GM21360 (cell line): ENCODE results near the gene GNAT3.

Experiments used
- ATAC-seq: cut with Tn5 transposase; IDR thresholded peaks from one replicate; pipeline ENCODE4 v1.9.1; 2021; ENCODE audit warnings: mild to moderate bottlenecking, moderate library complexity; ENCODE audit not compliant: unreplicated experiment

The GNAT3 gene

DNA sequence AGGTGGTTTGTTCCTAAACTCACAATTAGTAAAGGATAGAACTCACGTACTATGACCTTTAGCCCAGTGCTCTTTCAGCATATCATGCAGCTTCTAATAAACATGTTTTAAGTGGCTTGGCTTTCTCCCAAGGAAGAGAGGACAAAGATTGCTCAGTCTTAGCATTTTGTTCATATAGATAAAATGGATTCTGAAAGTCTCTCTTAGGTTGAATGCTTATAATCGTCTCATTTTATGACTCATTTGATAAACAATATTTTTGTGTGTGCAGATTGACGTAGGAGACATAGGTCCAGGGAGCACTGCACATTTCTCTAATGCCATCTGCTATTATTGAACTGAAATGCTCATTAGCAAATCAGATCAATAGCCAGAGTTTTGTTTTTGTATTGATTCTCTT lies 44.8 kb downstream of the GNAT3 start:
- ATAC-seq, result no peak

DNA sequence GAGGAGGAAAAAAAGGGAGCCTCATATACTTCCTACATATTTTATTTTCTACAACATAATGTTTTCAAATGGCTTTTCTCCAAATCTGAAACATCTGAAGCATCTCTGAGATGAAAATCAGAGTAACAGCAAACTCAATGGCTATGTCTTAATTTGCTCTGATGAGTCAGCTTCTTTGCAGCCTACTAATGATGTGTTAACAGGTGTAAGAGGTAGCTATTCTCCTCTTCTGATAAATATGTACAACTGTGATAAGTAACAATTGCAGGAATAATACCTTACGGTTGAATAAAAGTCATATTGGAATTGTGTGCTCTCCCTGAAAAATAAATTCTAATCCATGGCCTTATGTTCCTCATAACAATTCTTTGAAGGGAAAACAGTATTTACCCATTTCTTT lies 45.2 kb downstream of the GNAT3 start:
- no peak for ATAC-seq

DNA sequence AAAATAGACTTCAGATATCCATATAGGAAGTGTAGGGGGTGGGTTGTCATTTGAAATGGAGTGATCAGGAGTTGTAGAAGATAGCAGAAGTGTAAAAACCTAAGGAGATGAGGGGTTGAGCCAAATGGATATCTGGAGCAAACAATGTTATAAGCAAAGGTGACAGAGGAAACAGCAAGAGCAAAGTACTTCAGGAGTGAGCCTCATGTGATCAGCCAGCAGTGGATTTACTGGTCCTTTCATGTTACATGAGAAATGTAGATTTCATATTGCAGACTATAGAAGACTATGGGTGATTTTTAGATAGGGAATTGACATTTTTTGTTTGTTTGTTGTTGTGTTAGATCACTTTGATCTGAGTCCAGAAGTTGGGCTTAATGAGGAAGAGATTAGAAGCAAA lies 47.7 kb downstream of the GNAT3 start:
- no peak for ATAC-seq

DNA sequence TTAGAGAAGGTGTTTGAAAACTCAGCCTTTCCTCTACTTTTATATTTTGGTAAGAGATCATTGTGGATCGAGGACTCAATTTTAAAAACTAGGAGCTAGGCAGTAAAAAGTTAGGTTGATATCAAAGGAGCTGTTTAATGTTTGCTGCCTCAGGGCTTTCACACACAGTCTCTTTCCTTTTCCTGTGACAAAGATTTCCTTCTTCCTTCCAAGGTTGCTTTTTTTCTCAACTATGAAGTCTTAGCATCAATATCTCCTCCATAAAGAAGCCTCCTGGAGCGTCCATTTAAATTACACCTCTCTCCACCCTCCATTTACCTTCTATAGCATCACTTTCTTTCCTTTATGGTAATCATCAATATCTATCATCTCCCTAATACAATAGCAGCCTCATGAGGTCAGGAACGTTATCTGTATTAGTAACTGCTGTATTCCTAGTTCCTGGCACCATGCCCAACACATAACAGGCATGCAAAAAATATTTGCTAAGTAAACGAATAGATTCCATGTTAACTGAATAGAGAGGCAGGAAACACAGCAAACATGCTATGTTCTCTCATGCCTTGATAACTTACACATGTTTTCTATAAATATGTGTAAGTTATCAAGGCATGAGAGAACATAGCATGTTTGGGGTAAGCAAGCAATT lies 48.5 kb downstream of the GNAT3 start:
- ATAC-seq, result no peak

DNA sequence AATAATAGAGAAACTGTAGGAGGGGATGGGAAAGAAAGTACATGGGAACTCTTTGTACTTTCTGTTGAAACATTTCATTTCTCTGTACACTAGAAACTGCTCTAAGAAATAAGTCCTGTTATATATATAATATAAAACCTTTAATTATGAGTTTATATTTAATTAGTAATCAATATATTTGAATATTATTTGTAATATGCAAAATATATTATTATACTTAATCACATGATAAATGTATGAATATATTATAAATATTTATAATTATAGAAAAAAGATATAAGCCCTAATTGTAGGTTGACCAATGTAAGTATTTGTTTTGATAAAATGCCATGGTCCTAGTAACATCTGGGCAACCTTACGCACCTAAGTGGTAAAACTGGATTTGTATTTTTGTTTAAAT lies 51.0 kb downstream of the GNAT3 start:
- ATAC-seq, result no peak

DNA sequence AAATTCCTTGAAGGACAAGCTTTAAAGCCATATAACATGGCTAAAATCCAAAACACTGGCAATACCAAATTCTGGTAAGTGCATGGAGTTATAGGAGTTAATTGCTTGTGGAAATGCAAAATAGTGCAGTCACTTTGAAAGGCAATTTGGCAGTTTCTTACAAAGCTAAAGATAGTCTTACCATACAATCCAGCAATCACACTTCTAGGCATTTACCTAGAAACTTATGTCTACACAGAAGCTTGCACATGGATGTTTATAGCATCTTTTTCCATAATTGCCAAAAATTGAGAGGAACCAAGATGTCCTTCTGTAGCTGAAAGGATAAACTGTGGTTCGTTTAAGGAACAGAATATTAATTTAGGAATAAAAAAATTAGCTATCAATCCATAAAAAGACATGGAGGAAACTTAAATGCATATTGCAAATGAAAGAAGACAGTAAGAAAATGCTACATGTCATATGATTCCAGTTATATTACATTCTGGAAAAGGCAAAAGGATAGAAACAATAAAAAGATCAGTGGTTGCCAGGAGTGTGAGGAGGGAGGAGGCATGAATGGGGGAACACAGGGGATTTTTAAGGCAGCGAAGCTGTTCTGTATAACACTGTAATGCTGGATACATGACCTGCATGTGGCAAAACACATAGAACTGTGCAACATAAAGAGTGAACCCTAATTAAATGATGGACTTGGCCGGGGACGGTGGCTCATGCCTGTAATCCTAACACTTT lies 51.9 kb downstream of the GNAT3 start:
- ATAC-seq, result no peak

DNA sequence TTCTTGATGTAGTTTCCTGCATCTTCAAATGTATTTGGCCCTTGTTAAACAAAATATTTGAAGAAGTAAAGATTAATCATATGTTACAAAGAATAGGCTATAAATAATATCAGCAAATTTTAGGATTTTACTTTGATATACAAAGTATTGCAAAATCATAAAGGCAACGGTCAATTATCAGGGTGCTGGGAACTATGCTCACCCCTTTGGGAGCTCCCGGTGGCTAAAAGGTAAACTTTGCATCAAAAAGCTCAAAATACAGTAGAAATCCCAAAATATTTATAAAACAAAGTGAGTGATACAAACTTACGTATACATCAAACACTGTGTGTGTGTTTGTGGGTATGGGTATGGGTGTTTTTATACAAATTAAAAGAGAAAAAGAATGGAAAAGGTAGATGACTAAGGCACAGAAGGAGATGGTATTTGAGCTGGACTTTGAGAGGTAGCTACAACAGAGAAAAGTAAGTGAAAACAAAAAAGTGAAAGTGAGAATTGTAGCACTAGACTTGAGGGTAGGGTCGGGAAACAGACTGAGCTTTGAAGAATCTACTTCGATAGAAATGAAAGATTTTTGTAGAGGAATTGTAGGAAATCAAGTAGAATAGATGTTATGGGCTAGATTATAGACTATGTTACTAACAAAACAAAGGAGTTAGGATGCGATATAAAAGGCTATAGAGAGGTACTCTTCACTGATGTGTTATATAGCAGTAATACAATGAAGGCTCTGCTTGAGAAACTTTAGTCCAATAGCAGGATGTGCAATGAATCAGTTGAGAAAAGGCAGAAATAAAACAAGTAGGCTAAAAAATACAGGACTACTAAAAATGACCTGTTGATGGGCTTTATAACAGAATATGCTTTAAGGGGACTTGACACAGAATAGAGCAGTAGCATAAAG lies 52.8 kb downstream of the GNAT3 start:
- ATAC-seq, result no peak

DNA sequence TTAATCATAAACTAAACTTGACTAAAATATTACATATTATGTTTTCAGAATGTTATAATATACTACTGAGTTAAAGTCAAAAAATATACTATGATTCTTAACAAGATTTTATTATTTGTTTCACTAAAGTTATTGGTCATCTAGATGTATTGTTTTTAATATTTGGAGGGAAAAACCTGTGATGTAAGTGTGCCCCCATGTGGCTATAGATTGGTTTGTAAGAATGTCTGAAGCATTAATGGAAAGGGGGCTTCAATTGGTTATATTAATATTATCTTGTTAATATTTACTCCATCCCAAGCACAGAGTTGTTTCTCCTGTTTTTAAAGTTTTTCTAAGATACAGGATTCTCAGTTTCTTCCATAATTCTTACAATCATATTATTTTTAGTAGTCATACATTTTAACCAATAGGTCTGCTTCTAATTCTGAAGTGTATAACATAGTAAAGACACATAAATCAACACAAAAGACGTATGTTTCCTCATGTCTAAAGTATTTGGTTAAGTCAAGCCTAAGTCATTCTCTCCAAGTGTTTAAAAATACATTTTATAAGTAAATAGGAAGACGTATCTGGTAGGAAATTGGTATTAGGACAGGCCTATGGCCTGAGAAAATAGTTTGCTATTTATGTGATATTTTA lies 58.0 kb downstream of the GNAT3 start:
- ATAC-seq, result no peak

DNA sequence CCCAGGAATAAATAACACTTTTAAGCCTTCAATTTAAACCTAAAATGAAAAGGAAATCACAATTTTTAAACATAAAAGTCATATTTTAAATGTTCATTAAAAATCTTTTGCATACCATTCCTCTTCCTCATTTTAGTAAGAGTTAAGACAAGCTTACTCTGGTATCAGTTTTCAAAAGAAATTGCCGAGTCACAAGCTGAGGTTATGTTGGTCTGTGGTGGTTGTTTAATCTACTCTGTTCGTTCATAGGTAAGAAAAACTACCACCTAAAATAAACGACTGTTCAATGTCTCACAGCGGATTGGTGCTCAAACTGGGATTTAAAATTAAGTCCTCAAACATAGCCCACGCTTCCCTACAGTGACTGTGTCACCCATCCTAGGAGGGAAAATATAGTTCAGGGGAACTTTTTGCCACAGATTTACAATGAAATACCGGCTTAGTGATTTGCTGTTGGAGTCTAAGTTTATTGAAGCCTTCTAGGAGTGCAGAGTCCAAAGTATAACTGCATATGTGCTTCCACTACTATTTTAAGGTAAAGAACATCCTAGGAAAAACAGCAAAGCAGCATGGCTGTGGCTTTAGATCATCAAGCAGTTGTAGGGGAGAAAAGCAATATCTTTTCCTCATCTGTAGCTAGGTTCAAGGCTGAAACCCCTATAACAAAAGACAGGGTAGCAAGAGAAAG lies 61.1 kb downstream of the GNAT3 start:
- ATAC-seq, result no peak

DNA sequence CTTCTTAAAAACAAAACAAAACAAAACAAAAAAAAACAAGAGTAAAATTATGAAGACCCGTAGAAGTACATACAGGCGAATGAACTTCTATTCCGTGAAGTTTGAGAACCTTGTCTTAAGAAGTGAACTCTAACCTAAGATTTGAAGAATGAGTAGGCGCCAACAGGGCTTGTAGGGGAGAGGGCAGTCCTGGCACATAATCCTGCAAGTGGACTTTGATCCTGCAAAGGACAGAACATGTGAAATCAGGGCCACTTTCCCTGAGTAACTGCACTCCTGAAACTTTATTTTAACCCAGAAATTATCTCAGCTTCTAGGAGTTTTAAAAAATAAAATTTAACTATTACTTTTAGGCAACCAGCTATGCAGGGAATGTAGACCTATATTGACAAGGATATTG lies 62.0 kb downstream of the GNAT3 start:
- no peak for ATAC-seq

DNA sequence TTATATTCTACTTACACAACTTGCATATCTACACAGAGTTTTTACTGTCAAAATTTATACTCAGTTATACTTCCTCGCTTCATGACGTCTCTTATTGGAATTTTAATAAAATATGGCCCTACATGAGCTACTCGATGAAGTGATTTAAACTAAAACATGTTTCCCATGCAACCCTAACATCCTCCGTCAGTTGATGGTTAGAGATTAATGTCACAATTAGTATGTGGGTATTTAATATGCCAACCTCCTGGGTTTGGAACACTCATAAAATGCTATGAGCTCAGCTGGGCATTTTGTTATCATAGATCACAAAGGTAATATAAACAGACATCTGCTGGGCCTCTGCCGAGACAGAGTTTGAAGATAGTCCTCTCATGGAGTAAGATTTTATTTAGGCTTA lies 66.5 kb downstream of the GNAT3 start:
- no peak for ATAC-seq

DNA sequence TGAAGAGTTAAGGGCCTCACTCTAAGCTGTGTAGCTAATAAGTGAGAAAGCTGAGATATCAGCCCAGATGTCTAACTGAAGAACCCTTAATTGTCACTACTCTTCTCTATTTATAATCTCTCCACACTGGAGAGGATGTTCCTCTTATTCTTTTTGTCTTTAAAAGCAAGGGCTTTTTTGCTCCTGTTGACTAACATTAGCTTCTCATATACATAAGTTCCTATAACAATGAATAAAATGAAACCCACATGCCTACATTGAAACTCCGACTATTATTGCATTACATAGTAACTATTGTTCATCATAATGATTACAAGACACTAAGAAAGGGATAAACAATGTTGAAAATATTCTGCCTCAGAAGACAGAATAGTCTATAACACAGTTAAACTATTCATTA lies 67.1 kb downstream of the GNAT3 start:
- no peak for ATAC-seq

DNA sequence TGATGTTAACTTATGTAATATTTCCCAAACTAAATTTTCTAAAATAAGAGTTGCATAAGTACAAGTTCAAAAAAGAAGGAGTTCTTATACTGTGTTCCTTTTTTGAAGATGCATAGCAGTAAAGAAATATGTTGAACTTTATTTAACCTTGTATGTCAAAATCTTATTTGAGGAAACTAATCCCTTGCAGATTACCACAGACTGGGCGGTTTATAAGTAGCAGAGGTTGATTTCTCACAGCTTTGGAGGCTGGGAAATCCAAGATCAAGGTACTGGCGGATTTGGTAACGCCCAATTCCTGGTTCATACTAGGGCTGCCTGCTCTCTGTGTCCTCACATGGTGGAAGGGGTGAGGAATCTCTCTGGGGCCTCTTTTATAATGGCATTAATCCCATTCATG lies 68.5 kb downstream of the GNAT3 start:
- no peak for ATAC-seq

DNA sequence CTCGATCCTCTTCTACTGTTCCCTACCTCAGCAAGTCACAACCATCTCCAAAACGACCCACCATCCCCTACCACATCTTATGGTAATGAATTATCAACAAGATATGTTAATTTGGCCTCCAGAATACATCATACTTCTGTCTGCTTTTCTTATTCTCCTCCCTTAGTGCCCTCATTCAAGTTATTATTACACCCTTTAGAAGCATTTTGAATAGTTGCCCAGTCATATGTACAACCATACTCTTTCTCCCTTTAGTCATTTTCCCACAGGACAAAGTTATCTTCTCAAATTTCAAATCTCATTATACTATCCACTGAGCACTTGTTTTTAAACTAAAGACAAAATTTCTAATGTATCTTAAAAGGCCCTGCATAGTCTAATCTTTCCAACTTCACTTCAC lies 71.0 kb downstream of the GNAT3 start:
- no peak for ATAC-seq

DNA sequence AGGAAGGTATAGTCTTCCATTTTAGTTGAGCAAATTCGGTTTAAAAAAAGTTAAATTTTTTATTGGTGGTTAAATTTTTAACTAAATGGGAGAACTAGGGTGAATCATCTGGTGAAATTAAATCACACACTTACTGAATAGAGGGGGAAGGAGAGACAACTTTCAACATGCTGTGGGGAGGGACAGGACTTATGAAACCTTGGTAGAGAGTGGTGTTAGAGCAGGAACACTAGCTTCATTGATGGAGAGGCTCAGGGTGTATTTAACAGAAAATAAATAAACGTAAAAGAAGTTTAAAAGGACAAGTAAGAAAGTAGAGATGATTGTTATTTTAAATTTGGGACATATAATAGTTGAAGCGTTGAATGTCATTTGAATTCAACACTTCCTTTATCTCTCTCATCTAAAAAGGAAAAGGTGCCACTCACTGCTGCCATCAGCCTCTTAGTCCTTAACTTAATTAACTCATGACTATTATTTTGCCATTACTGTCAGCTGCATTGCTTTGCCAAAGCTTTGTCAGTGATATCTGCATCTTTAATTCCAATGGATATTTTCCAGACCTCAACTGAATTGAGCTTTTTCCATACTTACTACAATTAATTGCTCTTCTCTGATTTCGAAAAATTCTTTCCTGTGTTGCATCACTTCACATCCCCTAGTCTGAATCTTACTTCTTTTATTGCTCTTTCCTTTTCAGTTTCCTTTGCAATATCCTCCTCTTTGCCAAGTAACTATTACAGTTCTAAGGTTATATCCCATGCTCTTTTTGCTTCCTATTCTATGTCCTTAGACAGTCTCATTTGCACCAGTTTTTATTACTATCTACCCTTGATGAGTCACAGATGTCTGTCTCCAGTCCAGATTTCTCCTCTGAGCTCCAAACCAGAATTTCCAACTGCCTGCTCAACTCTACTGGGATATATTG lies 71.7 kb downstream of the GNAT3 start:
- no peak for ATAC-seq

DNA sequence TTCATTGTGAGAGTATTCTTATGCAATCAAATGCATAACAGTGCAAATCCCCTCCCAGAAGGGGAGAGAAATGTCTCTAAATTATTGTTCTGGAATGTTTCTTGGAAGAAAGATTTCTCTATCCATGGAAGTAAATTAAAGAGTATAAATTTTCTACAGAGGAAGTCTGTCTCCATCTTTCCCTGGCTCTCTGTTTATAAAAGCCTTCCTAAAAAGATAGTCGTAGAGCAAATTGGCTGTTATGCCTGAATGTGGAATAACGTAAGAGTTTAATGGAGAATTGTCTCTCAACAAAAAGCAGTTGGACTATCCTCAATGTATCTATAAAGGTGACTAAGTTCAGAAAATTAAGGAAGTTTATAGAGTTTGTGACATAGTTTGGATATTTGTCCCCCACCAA lies 76.3 kb downstream of the GNAT3 start:
- ATAC-seq, result no peak

DNA sequence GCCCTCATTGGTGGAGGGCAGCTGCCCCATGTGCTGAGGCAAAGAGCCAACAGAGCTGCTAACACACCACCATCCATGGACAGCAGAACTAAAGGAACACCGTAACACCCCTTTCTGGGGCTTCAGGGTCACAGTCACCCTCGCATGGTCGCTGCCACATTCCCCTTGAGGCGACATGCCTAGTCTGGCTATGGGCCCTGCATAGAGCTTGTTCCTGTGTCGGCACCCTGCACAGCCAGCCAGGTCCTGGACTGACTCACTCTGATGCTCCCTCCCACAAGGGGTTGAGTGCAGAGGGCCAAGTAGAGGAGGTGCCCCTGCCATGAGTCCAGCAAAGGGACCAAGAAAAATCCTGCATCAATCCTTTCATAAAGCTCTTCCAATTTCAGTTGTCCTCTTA lies 77.8 kb downstream of the GNAT3 start:
- no peak for ATAC-seq

DNA sequence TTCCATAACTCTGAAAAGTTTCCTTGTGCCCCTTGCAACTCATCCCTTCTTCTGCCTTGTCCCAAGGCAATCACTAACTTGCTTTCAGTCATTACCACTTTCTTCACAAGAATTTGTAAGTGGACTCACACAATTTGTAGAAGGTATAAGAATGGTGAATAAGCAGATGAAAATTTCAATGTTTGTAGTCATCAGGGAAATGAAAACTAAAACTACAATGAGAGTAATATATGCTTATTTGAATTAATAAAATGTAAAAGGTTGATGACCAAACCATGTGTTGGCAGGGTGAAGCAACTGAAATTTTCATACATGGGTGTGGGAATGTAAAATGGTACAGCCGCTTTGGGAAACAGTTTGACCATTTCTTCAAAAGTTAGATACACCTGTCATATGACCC lies 79.7 kb downstream of the GNAT3 start:
- no peak for ATAC-seq

DNA sequence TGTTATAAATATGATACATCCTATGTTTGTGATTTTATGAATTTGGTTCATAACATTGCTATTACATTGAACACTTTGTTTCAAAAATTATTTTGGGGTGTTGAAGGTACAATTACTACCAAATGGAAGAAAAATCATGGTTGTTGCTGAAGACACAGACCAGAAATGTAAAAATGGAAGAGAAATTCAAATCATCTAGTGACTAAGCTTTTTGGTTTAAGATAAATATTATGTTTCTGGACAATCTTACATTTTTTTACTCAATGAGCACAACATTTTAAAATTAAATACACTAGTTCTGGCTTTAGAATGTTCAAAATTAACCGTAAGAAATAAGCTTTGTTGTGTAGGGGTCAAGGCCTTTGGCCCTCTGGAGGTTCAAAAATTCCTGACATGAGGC lies 82.7 kb downstream of the GNAT3 start:
- no peak for ATAC-seq
